Kidney epithelial cell (primary cell): ENCODE measurements around the gene DRG1. TPM values are rescaled to one million over a fixed set of nuclear protein-coding genes. Genes with fewer than 3 reads are reported as not detected.
"Not testable (repeated sequence)": the region's sequence is repeated elsewhere in the genome, so short reads cannot be mapped to it uniquely, and the experiment has no call there.

Experiments used
- DNase-seq: peaks from one replicate; pipeline ENCODE4 v3.0.0-alpha.2; 2010; ENCODE audit warnings: low read depth
- H3K27me3 ChIP-seq: 2 replicates; pipeline ENCODE4 v1.6.0; 2011; ENCODE audit warnings: low read length; ENCODE audit not compliant: control insufficient read depth, insufficient read depth
- H3K36me3 ChIP-seq: 2 replicates; pipeline ENCODE4 v1.5.1; 2011; ENCODE audit warnings: low read length; ENCODE audit not compliant: control insufficient read depth, insufficient read depth
- H3K4me3 ChIP-seq: 2 replicates; pipeline ENCODE4 v1.5.1; 2011; ENCODE audit warnings: low read depth, mild to moderate bottlenecking, control low read depth, low read length
- total RNA-seq: library from RNA; depleted of rRNA; stranded (reverse); fragments of >200 nt; gene quantifications from 2 replicates; pipeline ENCODE4 v1.2.3, GENCODE V29; 2015
- TF ChIP-seq, protein P1 (sequence below): IDR thresholded peaks from 2 replicates; pipeline ENCODE4 v1.5.1; 2011; ENCODE audit warnings: mild to moderate bottlenecking, moderate library complexity, low read length, control low read depth, inconsistent platforms; ENCODE audit not compliant: insufficient read depth, poor library complexity, severe bottlenecking

Gene DRG1
- total RNA-seq, 1 donor from 2014 or later: 68.9 TPM

DNA sequence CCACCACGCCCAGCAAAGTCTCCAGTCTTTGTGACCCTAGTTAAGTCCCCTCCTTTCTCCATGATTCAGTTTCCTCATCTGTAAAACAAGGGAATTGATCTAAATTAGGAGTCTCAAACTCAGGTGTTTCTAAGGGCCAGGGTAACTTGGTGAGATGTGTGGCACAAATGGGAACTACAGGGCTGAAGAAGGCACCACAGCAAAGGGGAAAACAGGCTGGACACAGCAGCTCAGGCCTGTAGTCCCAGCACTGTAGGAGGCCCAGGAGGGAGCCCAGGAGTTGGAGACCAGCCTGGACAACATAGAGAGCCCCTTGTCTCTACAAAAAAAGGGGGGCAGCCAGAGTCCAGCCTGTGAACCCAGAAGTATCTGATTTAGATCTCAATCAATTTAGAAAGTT, 37.7 kb upstream of the DRG1 start:
- no peak for DNase-seq
- H3K27me3 ChIP-seq: no peaks in the 10 kb centered on the region
- H3K4me3 ChIP-seq: no peak overlapping the region
- no peaks in the 10 kb centered on the region for H3K36me3 ChIP-seq
- TF ChIP-seq, protein P1, sequence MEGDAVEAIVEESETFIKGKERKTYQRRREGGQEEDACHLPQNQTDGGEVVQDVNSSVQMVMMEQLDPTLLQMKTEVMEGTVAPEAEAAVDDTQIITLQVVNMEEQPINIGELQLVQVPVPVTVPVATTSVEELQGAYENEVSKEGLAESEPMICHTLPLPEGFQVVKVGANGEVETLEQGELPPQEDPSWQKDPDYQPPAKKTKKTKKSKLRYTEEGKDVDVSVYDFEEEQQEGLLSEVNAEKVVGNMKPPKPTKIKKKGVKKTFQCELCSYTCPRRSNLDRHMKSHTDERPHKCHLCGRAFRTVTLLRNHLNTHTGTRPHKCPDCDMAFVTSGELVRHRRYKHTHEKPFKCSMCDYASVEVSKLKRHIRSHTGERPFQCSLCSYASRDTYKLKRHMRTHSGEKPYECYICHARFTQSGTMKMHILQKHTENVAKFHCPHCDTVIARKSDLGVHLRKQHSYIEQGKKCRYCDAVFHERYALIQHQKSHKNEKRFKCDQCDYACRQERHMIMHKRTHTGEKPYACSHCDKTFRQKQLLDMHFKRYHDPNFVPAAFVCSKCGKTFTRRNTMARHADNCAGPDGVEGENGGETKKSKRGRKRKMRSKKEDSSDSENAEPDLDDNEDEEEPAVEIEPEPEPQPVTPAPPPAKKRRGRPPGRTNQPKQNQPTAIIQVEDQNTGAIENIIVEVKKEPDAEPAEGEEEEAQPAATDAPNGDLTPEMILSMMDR: no peak

DNA sequence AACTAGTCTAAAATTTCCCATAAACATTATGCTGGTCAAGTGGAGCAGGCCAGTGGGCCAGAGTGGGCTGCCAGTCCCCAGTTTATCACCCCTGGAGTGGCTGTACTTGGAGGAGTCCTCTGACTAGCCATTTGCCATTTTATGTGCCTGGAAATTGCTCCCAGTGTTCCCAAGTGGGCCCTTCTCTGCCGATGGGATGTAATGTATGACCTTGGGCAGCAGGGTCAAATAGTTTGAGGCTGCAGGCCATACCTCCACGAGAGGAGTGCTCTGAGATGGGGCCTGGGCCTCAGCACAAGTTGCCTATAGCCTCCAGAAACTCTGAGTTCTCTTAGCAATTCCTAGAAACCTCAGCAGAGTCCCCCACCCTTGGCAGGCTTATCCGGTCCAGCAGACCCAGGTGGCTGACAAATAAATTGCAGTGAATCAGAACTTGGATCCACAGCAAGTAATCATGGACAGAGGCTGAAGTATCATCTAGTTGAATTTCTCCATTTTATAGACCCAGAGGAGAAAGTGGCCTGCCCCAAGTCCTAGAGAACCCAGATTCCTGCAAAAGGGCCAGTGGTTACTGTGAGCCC, 35.4 kb upstream of the DRG1 start:
- no peak for DNase-seq
- H3K36me3 ChIP-seq: no peaks in the 10 kb centered on the region
- H3K27me3 ChIP-seq: no peaks in the 10 kb centered on the region
- H3K4me3 ChIP-seq: no peak overlapping the region
- TF ChIP-seq, protein P1: no peak

DNA sequence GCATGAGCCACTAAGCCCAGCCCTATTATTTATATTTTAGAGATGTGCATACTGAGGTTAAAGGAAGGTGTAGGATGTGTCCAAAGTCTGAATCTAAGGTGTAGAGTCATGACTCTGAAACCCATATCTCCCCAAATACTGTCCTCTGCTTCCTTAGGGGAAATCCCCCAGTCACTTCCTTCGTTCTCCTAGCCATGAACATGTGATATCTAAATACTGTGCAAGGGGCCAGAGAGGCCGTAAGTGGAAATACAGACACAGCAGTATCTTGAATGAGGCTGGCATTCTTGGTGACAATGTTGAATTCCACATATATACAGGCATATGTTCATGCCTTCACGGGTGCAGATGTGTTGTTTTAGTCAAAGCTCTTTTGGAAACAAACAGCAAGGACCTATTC, 32.0 kb upstream of the DRG1 start:
- TF ChIP-seq, protein P1: no peak
- no peak for DNase-seq
- Histone ChIP-seq H3K27me3 (no peaks in the 10 kb centered on the region), H3K36me3 (no peaks in the 10 kb centered on the region), H3K4me3 (no peak overlapping the region)

DNA sequence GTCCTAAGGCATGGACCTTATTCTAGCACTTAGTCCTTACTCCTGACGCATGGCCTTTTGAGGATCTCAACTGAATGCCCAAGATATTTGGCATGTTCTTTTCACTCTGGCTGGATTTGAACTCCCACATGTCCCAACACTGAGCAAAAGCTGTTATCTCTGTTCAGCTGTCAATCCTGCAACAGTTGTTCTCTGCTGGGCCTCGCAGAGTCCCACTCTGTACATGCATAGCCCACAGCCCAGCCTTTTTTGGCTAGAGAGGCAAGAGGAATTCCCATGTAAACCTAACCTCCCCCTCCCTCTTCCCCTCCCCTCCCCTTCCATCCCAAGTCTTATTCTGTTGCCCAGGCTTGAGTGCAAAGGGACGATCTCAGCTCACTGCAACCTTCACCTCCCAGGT, 21.8 kb upstream of the DRG1 start:
- no peaks in the 10 kb centered on the region for H3K36me3 ChIP-seq
- H3K4me3 ChIP-seq: no peak overlapping the region
- TF ChIP-seq, protein P1: no peak
- no peak for DNase-seq
- no peaks in the 10 kb centered on the region for H3K27me3 ChIP-seq

DNA sequence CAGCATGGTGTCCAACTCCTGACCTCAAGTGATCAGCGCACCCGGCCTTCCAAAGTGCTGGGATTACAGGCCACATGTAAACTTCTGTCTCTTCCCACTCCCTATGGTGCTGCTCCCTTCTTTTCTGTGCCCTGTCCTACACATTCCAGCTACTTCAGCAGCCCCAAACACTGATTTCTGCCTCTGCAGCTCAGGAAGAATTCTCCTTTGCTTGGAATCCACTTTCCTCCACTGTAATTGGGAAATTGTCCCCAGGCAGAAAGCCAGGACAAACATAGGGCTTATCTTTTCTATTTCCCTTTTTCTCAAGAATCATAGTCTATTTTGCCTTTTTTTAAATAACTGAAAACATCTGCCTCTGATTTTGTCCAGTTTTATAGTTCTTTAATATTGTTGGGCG, 21.3 kb upstream of the DRG1 start:
- TF ChIP-seq, protein P1: no peak
- Histone ChIP-seq H3K36me3 (no peaks in the 10 kb centered on the region), H3K4me3 (no peak overlapping the region), H3K27me3 (no peaks in the 10 kb centered on the region)
- no peak for DNase-seq

DNA sequence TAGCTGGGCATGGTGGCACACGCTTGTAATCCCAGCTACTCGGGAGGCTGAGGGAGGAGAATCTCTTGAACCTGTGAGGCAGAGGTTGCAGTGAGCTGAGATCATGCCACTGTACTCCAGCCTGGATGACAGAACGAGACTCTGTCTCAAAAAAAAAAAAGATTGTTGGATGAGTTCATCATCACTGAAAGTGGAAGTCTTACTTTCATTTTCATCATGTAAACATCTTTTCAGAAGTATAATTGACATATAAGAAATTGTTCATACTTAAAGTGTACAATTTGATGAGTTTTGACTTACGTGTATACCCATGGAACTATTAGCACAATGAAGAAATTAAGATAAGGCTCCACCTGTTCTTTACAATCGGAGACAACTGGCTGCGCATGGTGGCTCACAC, 20.8 kb upstream of the DRG1 start:
- H3K4me3 ChIP-seq, H3K36me3 ChIP-seq, H3K27me3 ChIP-seq, DNase-seq: not testable (repeated sequence)
